Adrenal gland (tissue), 5 donors: ENCODE results near the gene AXIN1.

Source experiments
- POLR2A ChIP-seq, 2 donors: fragments of 450-650 bp; IDR thresholded peaks; one replicate each; pipeline ENCODE4 v1.6.1; 2017; ENCODE audit warnings: antibody characterized with exemption in 2 of 2, mild to moderate bottlenecking in 2 of 2, moderate library complexity in 1 of 2
- TF ChIP-seq, protein P1 (sequence below), 6 experiments: fragments of 450-650 bp in 4 of 6; fragments of 200-600 bp in 2 of 6; sonication (generic) in 1 of 6; IDR thresholded peaks; 1 replicate in 5 of 6; 2 replicates in 1 of 6; pipeline versions ENCODE4 v1.5.1 to v1.8.0; 2016 to 2021; ENCODE audit warnings: antibody characterized with exemption in 6 of 6, mild to moderate bottlenecking in 2 of 6, moderate library complexity in 1 of 6
- donor health status: DM: no; HTN: no; CAD: no.

GRCh38 chr16:366476-366875 lies 14.0 kb upstream of the AXIN1 start:
- TF ChIP-seq, protein P1, sequence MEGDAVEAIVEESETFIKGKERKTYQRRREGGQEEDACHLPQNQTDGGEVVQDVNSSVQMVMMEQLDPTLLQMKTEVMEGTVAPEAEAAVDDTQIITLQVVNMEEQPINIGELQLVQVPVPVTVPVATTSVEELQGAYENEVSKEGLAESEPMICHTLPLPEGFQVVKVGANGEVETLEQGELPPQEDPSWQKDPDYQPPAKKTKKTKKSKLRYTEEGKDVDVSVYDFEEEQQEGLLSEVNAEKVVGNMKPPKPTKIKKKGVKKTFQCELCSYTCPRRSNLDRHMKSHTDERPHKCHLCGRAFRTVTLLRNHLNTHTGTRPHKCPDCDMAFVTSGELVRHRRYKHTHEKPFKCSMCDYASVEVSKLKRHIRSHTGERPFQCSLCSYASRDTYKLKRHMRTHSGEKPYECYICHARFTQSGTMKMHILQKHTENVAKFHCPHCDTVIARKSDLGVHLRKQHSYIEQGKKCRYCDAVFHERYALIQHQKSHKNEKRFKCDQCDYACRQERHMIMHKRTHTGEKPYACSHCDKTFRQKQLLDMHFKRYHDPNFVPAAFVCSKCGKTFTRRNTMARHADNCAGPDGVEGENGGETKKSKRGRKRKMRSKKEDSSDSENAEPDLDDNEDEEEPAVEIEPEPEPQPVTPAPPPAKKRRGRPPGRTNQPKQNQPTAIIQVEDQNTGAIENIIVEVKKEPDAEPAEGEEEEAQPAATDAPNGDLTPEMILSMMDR (IDR thresholded peaks at IDR 0.05): no peak
- no peak for TF ChIP-seq POLR2A (IDR thresholded peaks at IDR 0.05)
